SK-N-SH treated with all-trans-retinoic acid at 6 μM for 48 hours (cell line): ENCODE results near the gene SLC45A3.

Experiments used
- ARNTL ChIP-seq: fragments of 450-650 bp; formaldehyde crosslinking; IDR thresholded peaks from 2 replicates; pipeline ENCODE4 v1.5.0; 2020; ENCODE audit warnings: low read depth, mild to moderate bottlenecking, moderate library complexity, borderline replicate concordance
- ESRRG ChIP-seq: fragments of 250-450 bp; sonication (Bioruptor Pico); IDR thresholded peaks from 2 replicates; pipeline ENCODE4 v1.6.1; 2021; ENCODE audit warnings: mild to moderate bottlenecking
- ISL1 ChIP-seq: fragments of 250-450 bp; sonication (Bioruptor Pico); IDR thresholded peaks from 2 replicates; pipeline ENCODE4 v2.1.2; 2022; ENCODE audit warnings: mild to moderate bottlenecking, moderate library complexity
- PATZ1 ChIP-seq: fragments of 250-450 bp; sonication (Bioruptor Pico); IDR thresholded peaks from 2 replicates; pipeline ENCODE4 v1.8.0; 2020; ENCODE audit warnings: mild to moderate bottlenecking, moderate library complexity, borderline replicate concordance
- PPARA ChIP-seq: fragments of 250-450 bp; sonication (Bioruptor Pico); IDR thresholded peaks from 2 replicates; pipeline ENCODE4 v1.5.0; 2020; ENCODE audit warnings: mild to moderate bottlenecking, borderline replicate concordance
- ZNF565 ChIP-seq: fragments of 450-650 bp; formaldehyde crosslinking; conservative IDR thresholded peaks from 2 replicates; pipeline ENCODE4 v1.5.0; 2020; ENCODE audit warnings: low read depth, mild to moderate bottlenecking, moderate library complexity
- ZNF8 ChIP-seq: fragments of 450-650 bp; formaldehyde crosslinking; IDR thresholded peaks from 2 replicates; pipeline ENCODE4 v1.5.0; 2020; ENCODE audit warnings: mild to moderate bottlenecking, moderate library complexity

DNA sequence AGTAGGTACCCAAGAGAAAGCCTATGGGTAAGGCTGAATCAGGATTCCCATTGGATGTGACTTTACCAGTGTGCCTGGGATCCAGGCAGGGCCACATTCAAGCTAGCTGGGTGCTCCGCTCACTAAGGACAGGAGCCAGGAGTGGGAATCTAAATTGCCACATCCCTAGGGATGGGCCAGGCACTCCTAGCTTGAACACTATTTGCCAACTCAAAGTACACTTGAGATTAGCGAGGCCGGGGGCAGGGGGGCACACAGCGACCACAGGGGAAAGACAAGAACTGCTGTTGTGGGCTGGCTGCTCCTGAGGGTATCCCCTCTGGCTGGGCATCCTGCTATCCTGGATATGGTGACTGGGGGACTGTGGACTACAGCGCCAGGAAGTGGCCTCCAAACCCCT is 4.3 kb downstream of the SLC45A3 start:
- TF ChIP-seq ZNF8 (no peak), ARNTL (no peak), ZNF565 (CRISPR knock-in tag) (no peak), ESRRG (no peak), PATZ1 (no peak), PPARA (CRISPR knock-in tag) (no peak), ISL1 (CRISPR knock-in tag) (no peak)
